Prostate gland (tissue), 2 donors: Measurements from ENCODE around the gene THEM4. TPM values are rescaled to one million over a fixed set of nuclear protein-coding genes. Genes with fewer than 3 reads are reported as not detected.
A peak's percentile ranks its signal among the peaks of the same experiment; 100 is the strongest.

Source experiments
- DNase-seq: peaks from one replicate; pipeline ENCODE4 v3.0.0-alpha.2; 2019; ENCODE audit warnings: low spot score
- H3K27ac ChIP-seq, 2 donors: fragments of 200-600 bp; sonication (generic); 2 replicates each; pipeline ENCODE4 v1.5.1; 2017 to 2019
- H3K27me3 ChIP-seq: fragments of 200-600 bp; sonication (generic); replicated peaks from 2 replicates; pipeline ENCODE4 v1.5.1; 2019; ENCODE audit not compliant: insufficient read depth
- H3K36me3 ChIP-seq, 2 donors: fragments of 200-600 bp; sonication (generic); 1 replicate in 1 of 2; 2 replicates in 1 of 2; pipeline versions ENCODE4 v1.5.1 to v1.8.1; 2017 to 2019
- H3K4me1 ChIP-seq: fragments of 200-600 bp; sonication (generic); replicated peaks from 2 replicates; pipeline ENCODE4 v1.5.1; 2019
- H3K4me3 ChIP-seq, 2 donors: fragments of 200-600 bp; sonication (generic); 2 replicates each; pipeline ENCODE4 v1.5.1; 2017 to 2019
- H3K9me3 ChIP-seq: fragments of 200-600 bp; sonication (generic); 2 replicates; pipeline ENCODE4 v1.5.1; 2017
- CTCF ChIP-seq, 4 experiments: fragments of 200-600 bp in 2 of 4; fragments of 450-650 bp in 2 of 4; sonication (generic) in 2 of 4; IDR thresholded peaks; 1 replicate in 3 of 4; 2 replicates in 1 of 4; pipeline ENCODE4 v1.5.1; 2016 to 2019; ENCODE audit warnings: antibody characterized with exemption in 4 of 4, mild to moderate bottlenecking in 2 of 4, moderate library complexity in 2 of 4
- POLR2A ChIP-seq: fragments of 450-650 bp; IDR thresholded peaks from one replicate; pipeline ENCODE4 v1.6.1; 2016; ENCODE audit warnings: antibody characterized with exemption, mild to moderate bottlenecking
- POLR2AphosphoS5 ChIP-seq: sonication (generic); formaldehyde crosslinking; IDR thresholded peaks from one replicate; pipeline ENCODE4 v1.6.1; 2017; ENCODE audit warnings: antibody characterized with exemption
- WGBS: methylation state at CpG from one replicate; pipeline ENCODE4 v1.1.5; 2018; 5-methylcytosine and 5-hydroxymethylcytosine counted together
- intact Hi-C: fragments of 100-400 bp; cut with DNase I; formaldehyde crosslinking; loops from one replicate; pipeline ENCODE4 v1.14.2; 2022
- total RNA-seq, 2 donors: library from RNA; depleted of rRNA; stranded (reverse); fragments of >200 nt; gene quantifications; one replicate each; pipeline ENCODE4 v1.1.0, GENCODE V29; 2016

Gene THEM4
- total RNA-seq, 2 donors from 2014 or later: 21.2 to 30.3 TPM

GRCh38 chr1:151838222-151839081 is 70.9 kb downstream of the THEM4 start:
- WGBS: 36% methylated on average over 85 of the region's 117 CpGs
- TF ChIP-seq POLR2A (no peak), CTCF (IDR thresholded peaks at IDR 0.05) (no peak), POLR2AphosphoS5 (no peak)
- Histone ChIP-seq H3K27ac (peak overlapping the region; percentile 93 to 95), H3K9me3 (no peaks in the 10 kb centered on the region), H3K4me3 (peak overlapping the region; percentile 8 to 17), H3K27me3 (no peaks in the 10 kb centered on the region), H3K36me3 (no peaks in the 10 kb centered on the region), H3K4me1 (peaks cover 20% of the 10 kb centered on the region)
- intact Hi-C loops: no loop called here
- no peak for DNase-seq

GRCh38 chr1:151837884-151838221 is 71.5 kb downstream of the THEM4 start:
- no peak for DNase-seq
- TF ChIP-seq POLR2AphosphoS5: no peak
- TF ChIP-seq CTCF (IDR thresholded peaks at IDR 0.05): no peak
- no peak for TF ChIP-seq POLR2A
- H3K4me3 ChIP-seq: peak overlapping the region; percentile 8 to 17
- H3K4me1 ChIP-seq: peaks cover 25% of the 10 kb centered on the region
- intact Hi-C loops: no loop called here
- no peaks in the 10 kb centered on the region for H3K9me3 ChIP-seq
- WGBS: 30% methylated on average over 18 of the region's 26 CpGs
- H3K36me3 ChIP-seq: no peaks in the 10 kb centered on the region
- no peaks in the 10 kb centered on the region for H3K27me3 ChIP-seq
- peak overlapping the region; percentile 64 to 68 for H3K27ac ChIP-seq

- Histone ChIP-seq H3K36me3 (no peaks in the 10 kb centered on the region), H3K9me3 (no peaks in the 10 kb centered on the region), H3K27ac (peak overlapping the region; percentile 64 to 68), H3K27me3 (no peaks in the 10 kb centered on the region), H3K4me3 (no peak overlapping the region), H3K4me1 (peaks cover 25% of the 10 kb centered on the region)
- intact Hi-C loops: no loop called here
- WGBS: 60% methylated on average over 3 of the region's 3 CpGs
- TF ChIP-seq POLR2AphosphoS5 (no peak), POLR2A (no peak)
- no peak for DNase-seq
Measured at GRCh38 chr1:151837197-151837596, 72.1 kb downstream of the THEM4 start.

GRCh38 chr1:151835596-151835995 is 73.7 kb downstream of the THEM4 start:
- no peaks in the 10 kb centered on the region for H3K27me3 ChIP-seq
- H3K36me3 ChIP-seq: no peaks in the 10 kb centered on the region
- DNase-seq: no peak
- TF ChIP-seq POLR2A (no peak), POLR2AphosphoS5 (no peak), CTCF (IDR thresholded peaks at IDR 0.05) (no peak)
- H3K4me3 ChIP-seq: no peak overlapping the region
- peak overlapping the region; percentile 64 to 68 for H3K27ac ChIP-seq
- WGBS: 95% methylated on average over 7 of the region's 7 CpGs
- intact Hi-C loops: no loop called here
- H3K9me3 ChIP-seq: no peaks in the 10 kb centered on the region
- peaks cover 25% of the 10 kb centered on the region for H3K4me1 ChIP-seq

GRCh38 chr1:151834239-151834638 is 75.1 kb downstream of the THEM4 start:
- H3K4me1 ChIP-seq: peaks cover 29% of the 10 kb centered on the region
- DNase-seq: no peak
- 68% methylated on average over 3 of the region's 3 CpGs for WGBS
- H3K27ac ChIP-seq: no peak overlapping the region
- intact Hi-C loops: no loop called here
- no peaks in the 10 kb centered on the region for H3K27me3 ChIP-seq
- H3K9me3 ChIP-seq: no peaks in the 10 kb centered on the region
- no peaks in the 10 kb centered on the region for H3K36me3 ChIP-seq
- no peak overlapping the region for H3K4me3 ChIP-seq
- no peak for TF ChIP-seq CTCF (IDR thresholded peaks at IDR 0.05)
